Esophagus squamous epithelium (tissue), 4 donors: ENCODE data around the gene OBSCN.

Source experiments
- POLR2A ChIP-seq, 4 donors: fragments of 450-650 bp; IDR thresholded peaks; one replicate each; pipeline ENCODE4 v1.6.1; 2017; ENCODE audit warnings: antibody characterized with exemption in 4 of 4, mild to moderate bottlenecking in 4 of 4, moderate library complexity in 3 of 4
- TF ChIP-seq, protein P1 (sequence below), 6 experiments: fragments of 450-650 bp in 4 of 6; fragments of 200-600 bp in 2 of 6; sonication (generic) in 2 of 6; IDR thresholded peaks; one replicate each; pipeline ENCODE4 v1.5.1; 2016 to 2019; ENCODE audit warnings: antibody characterized with exemption in 6 of 6, mild to moderate bottlenecking in 4 of 6, moderate library complexity in 4 of 6

DNA sequence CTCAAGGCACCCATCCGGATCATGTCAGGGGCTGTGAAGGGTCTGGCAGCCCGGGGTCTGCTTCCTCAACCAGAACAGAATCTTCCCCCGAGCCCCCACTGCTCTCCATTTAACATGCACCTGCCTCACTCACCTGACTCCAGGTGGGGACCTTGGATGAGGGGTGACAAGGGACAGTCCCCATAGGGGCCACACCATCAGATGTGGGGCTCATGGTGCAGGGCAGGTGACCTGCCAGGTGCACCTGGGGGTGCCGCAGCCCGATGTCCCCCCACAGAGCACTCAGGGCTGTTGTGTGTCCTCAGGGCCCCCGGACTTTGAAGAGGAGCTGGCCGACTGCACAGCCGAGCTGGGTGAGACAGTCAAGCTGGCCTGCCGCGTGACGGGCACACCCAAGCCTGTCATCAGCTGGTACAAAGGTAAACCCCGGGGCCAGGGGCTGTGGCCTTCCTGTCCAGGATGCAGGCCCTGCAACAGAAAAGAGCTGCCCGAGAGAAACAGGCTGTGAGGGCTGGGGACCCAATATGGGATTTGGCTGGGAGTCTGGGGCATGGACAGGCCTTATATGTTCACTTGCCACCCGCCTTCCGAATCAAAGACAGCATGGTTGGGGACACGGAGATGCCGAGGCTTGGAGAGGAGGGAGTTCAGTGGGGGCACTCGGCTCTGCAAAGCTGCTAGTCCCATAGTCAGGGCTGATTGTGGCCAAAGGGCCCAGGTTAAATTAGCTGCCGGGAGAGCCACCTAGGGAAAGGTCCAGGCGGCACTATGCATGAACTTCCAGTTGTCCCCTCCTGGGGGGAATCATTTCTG lies 134.2 kb downstream of the OBSCN start:
- TF ChIP-seq, protein P1, sequence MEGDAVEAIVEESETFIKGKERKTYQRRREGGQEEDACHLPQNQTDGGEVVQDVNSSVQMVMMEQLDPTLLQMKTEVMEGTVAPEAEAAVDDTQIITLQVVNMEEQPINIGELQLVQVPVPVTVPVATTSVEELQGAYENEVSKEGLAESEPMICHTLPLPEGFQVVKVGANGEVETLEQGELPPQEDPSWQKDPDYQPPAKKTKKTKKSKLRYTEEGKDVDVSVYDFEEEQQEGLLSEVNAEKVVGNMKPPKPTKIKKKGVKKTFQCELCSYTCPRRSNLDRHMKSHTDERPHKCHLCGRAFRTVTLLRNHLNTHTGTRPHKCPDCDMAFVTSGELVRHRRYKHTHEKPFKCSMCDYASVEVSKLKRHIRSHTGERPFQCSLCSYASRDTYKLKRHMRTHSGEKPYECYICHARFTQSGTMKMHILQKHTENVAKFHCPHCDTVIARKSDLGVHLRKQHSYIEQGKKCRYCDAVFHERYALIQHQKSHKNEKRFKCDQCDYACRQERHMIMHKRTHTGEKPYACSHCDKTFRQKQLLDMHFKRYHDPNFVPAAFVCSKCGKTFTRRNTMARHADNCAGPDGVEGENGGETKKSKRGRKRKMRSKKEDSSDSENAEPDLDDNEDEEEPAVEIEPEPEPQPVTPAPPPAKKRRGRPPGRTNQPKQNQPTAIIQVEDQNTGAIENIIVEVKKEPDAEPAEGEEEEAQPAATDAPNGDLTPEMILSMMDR (IDR thresholded peaks at IDR 0.05), result no peak
- no peak for TF ChIP-seq POLR2A (IDR thresholded peaks at IDR 0.05)
